HFF-Myc (cell line): ENCODE data around the gene PRKG1.
"Not testable (repeated sequence)": the region's sequence is repeated elsewhere in the genome, so short reads cannot be mapped to it uniquely, and the experiment has no call there.

ENCODE experiments used
- DNase-seq: peaks from one replicate; pipeline ENCODE4 v3.0.0-alpha.2; 2011; ENCODE audit warnings: low read depth; ENCODE audit errors: extremely low read depth
- H3K4me3 ChIP-seq: replicated peaks from 2 replicates; pipeline ENCODE4 v1.5.1; 2011; ENCODE audit warnings: low read depth, mild to moderate bottlenecking, control low read depth, low read length
- CTCF ChIP-seq: IDR thresholded peaks from 2 replicates; pipeline ENCODE4 v1.5.1; 2012; ENCODE audit warnings: mild to moderate bottlenecking, low read depth, low read length, control low read depth; ENCODE audit errors: missing control alignments

PRKG1 gene

GRCh38 chr10:52221923-52222322, 1147.6 kb downstream of the PRKG1 start:
- no peak for TF ChIP-seq CTCF
- no peak for DNase-seq
- no peak overlapping the region for H3K4me3 ChIP-seq

- no peak for DNase-seq
- H3K4me3 ChIP-seq: no peak overlapping the region
- TF ChIP-seq CTCF: no peak
Observed at GRCh38 chr10:52226197-52226847, 1152.0 kb downstream of the PRKG1 start.

- no peak overlapping the region for H3K4me3 ChIP-seq
- no peak for TF ChIP-seq CTCF
- DNase-seq: no peak
Observed at GRCh38 chr10:52228556-52228955, 1154.3 kb downstream of the PRKG1 start.

- no peak overlapping the region for H3K4me3 ChIP-seq
- no peak for DNase-seq
- TF ChIP-seq CTCF: no peak
Observed at GRCh38 chr10:52229291-52229931, 1155.1 kb downstream of the PRKG1 start.

- no peak for DNase-seq
- no peak overlapping the region for H3K4me3 ChIP-seq
- TF ChIP-seq CTCF: no peak
Observed at GRCh38 chr10:52232561-52233350, 1158.5 kb downstream of the PRKG1 start.

- not testable (repeated sequence) for DNase-seq, H3K4me3 ChIP-seq
Observed at GRCh38 chr10:52233351-52233991, 1159.2 kb downstream of the PRKG1 start.

- no peak overlapping the region for H3K4me3 ChIP-seq
- DNase-seq: no peak
Observed at GRCh38 chr10:52239771-52240170, 1165.5 kb downstream of the PRKG1 start.

More at GRCh38 chr10:52239771-52240170, 1165.5 kb downstream of the PRKG1 start:
- TF ChIP-seq CTCF: no peak
